ENCODE data around the gene CCN6. TPM values are rescaled to one million over a fixed set of nuclear protein-coding genes. Genes with fewer than 3 reads are reported as not detected.
A peak's percentile ranks its signal among the peaks of the same experiment; 100 is the strongest.

The CCN6 gene
- total and polyA plus RNA-seq, 7 experiments from 2014 or later = 0.13 TPM; not detected in 6

GRCh38 chr6:112062966-112063365 lies 9.1 kb downstream of the CCN6 start:
- Mint-ChIP-seq H3K27ac (no peak overlapping the region), H3K4me1 (peaks cover 0 to 12% (median 8%) of the 10 kb centered on the region in 7 donors), H3K9me3 (no peaks in the 10 kb centered on the region), H3K4me3 (no peak overlapping the region), H3K36me3 (no peaks in the 10 kb centered on the region), H3K27me3 (peaks cover 0 to 6% (median 0%) of the 10 kb centered on the region in 5 donors)
- no peak for DNase-seq
- no peak for ATAC-seq
- Histone ChIP-seq H3K4me1 (ENCODE audit: control insufficient read depth in 2 of 2, insufficient read depth in 2 of 2, low read length in 2 of 2) (no peaks in the 10 kb centered on the region), H3K4me3 (ENCODE audit: low read length) (no peak overlapping the region), H3K36me3 (ENCODE audit: control insufficient read depth in 2 of 3, insufficient read depth in 3 of 3, low read length in 3 of 3) (no peaks in the 10 kb centered on the region), H3K27ac (ENCODE audit: low read depth, low read length) (no peak overlapping the region), H3K9me3 (ENCODE audit: control insufficient read depth in 2 of 3, low read length in 3 of 3) (no peaks in the 10 kb centered on the region), H3K27me3 (ENCODE audit: control insufficient read depth in 2 of 2, insufficient read depth in 2 of 2, low read length in 2 of 2) (no peaks in the 10 kb centered on the region)
- ChIA-PET POLR2A (no interaction called here), CTCF (no interaction called here)
- intact Hi-C loops (cut with micrococcal nuclease) = no loop called here

DNA sequence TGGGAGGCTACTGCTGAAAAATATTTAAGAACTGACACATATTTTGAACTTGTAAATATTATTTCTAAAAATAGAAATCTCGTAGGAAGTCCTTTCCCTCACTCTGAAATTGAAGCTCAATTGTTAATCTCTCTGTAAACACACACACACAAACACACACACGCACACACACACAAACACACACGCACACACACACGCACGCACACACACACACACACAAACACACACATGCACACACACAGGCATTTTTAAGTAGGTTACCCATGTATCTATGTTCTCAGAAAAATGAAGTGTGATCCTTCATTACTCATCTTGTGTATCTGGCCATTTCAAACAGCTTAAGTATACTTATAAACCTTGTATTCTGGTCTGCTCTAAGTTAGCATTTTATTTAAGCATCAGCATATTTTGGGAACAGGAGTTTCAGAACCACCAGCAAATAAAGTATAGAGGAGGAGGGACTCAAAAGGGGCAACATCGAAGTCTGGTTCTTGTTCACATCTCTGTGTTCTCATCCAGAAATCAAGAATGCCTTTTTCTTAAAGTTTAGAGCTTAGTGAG lies 11.6 kb downstream of the CCN6 start:
- H3K27me3 Mint-ChIP-seq = peaks cover 0 to 6% (median 0%) of the 10 kb centered on the region in 5 donors
- peaks cover 0 to 12% (median 8%) of the 10 kb centered on the region in 7 donors for H3K4me1 Mint-ChIP-seq
- H3K27ac Mint-ChIP-seq = no peak overlapping the region
- Histone ChIP-seq H3K4me1 (ENCODE audit: control insufficient read depth in 2 of 2, insufficient read depth in 2 of 2, low read length in 2 of 2) (no peaks in the 10 kb centered on the region), H3K27me3 (ENCODE audit: control insufficient read depth in 2 of 2, insufficient read depth in 2 of 2, low read length in 2 of 2) (no peaks in the 10 kb centered on the region), H3K36me3 (ENCODE audit: control insufficient read depth in 2 of 3, insufficient read depth in 3 of 3, low read length in 3 of 3) (no peaks in the 10 kb centered on the region), H3K27ac (ENCODE audit: low read depth, low read length) (no peak overlapping the region), H3K9me3 (ENCODE audit: control insufficient read depth in 2 of 3, low read length in 3 of 3) (no peaks in the 10 kb centered on the region), H3K4me3 (ENCODE audit: low read length) (no peak overlapping the region)
- intact Hi-C loops (cut with micrococcal nuclease) = no loop called here
- ATAC-seq (no peak), DNase-seq (no peak)
- ChIA-PET CTCF (no interaction called here), POLR2A (no interaction called here)
- no peaks in the 10 kb centered on the region for H3K9me3 Mint-ChIP-seq
- no peak overlapping the region for H3K4me3 Mint-ChIP-seq
- H3K36me3 Mint-ChIP-seq = peaks cover 0 to 4% (median 0%) of the 10 kb centered on the region in 5 donors

DNA sequence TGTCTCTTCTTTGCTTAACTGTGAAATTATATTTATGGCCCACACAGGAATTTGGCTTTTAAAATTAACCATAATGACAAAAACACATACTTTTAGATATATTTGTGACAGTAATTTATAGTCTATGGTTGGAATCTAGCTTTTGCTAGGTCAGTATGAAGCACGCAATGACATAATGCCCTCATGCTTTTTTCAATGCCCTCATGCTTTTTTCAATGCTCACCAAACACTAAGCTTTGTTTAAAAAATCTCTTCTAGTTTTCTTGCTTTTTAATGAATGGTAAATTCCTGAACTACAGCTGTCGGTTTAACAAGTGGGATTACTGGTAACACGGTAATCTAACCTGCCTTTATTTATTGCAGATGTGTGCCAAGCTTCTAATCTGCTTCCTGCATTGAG lies 12.7 kb downstream of the CCN6 start:
- no peak for DNase-seq
- ChIA-PET POLR2A (no interaction called here), CTCF (interaction anchor here (0.7 to 1.1 kb wide), 2 partner anchors 8 to 56 kb away, joined by 3 read pairs; no protein-coding TSS in a partner anchor)
- H3K9me3 Mint-ChIP-seq = no peaks in the 10 kb centered on the region
- Histone ChIP-seq H3K36me3 (ENCODE audit: control insufficient read depth in 2 of 3, insufficient read depth in 3 of 3, low read length in 3 of 3) (no peaks in the 10 kb centered on the region), H3K4me1 (ENCODE audit: control insufficient read depth in 2 of 2, insufficient read depth in 2 of 2, low read length in 2 of 2) (no peaks in the 10 kb centered on the region), H3K4me3 (ENCODE audit: low read length) (no peak overlapping the region), H3K27ac (ENCODE audit: low read depth, low read length) (no peak overlapping the region), H3K9me3 (ENCODE audit: control insufficient read depth in 2 of 3, low read length in 3 of 3) (no peaks in the 10 kb centered on the region), H3K27me3 (ENCODE audit: control insufficient read depth in 2 of 2, insufficient read depth in 2 of 2, low read length in 2 of 2) (no peaks in the 10 kb centered on the region)
- H3K27me3 Mint-ChIP-seq = peaks cover 0 to 6% (median 0%) of the 10 kb centered on the region in 5 donors
- ATAC-seq = no peak
- H3K4me3 Mint-ChIP-seq = no peak overlapping the region
- H3K4me1 Mint-ChIP-seq = peaks cover 0 to 12% (median 8%) of the 10 kb centered on the region in 7 donors
- H3K27ac Mint-ChIP-seq = peak overlapping the region in 4 of 9 donors; percentile 9 to 33 (median 20)
- peaks cover 0 to 6% (median 2%) of the 10 kb centered on the region in 5 donors for H3K36me3 Mint-ChIP-seq
- intact Hi-C loops (cut with micrococcal nuclease) = no loop called here

DNA sequence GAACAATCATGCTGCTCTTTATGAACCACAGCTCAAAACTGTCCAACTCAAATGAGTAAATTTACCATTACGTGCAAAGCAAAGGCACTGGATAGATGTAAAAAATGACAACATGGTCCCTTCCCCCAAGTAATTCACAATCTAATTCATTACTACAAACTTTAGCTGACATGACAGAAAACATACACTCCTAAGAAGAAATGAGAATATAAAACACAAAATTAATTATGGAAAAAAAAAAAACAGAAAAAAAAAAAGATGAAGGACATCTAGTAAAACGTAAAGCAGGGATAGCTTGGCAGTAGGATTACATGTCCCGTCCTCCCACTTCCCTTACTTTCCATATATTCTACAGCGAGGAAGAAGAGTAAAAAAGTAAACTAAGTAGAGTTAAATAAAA lies 27.7 kb downstream of the CCN6 start:
- H3K9me3 ChIP-seq (ENCODE audit: control insufficient read depth in 2 of 3, low read length in 3 of 3) = no peaks in the 10 kb centered on the region
- no peak overlapping the region for H3K27ac Mint-ChIP-seq
- peaks cover 0 to 6% of the 10 kb centered on the region in 2 donors for H3K4me1 ChIP-seq (ENCODE audit: control insufficient read depth in 2 of 2, insufficient read depth in 2 of 2, low read length in 2 of 2)
- peaks cover 0 to 13% (median 6%) of the 10 kb centered on the region in 3 experiments for H3K36me3 ChIP-seq (ENCODE audit: control insufficient read depth in 2 of 3, insufficient read depth in 3 of 3, low read length in 3 of 3)
- H3K27me3 ChIP-seq (ENCODE audit: control insufficient read depth in 2 of 2, insufficient read depth in 2 of 2, low read length in 2 of 2) = no peaks in the 10 kb centered on the region
- no peaks in the 10 kb centered on the region for H3K27me3 Mint-ChIP-seq
- ATAC-seq = no peak
- POLR2A ChIA-PET = interaction anchor here (0.7 kb wide), 2 partner anchors 9 to 15 kb away, joined by 3 read pairs; no protein-coding TSS in a partner anchor
- peaks cover 0 to 2% (median 0%) of the 10 kb centered on the region in 11 donors for H3K9me3 Mint-ChIP-seq
- H3K27ac ChIP-seq (ENCODE audit: low read depth, low read length) = no peak overlapping the region
- intact Hi-C loops (cut with micrococcal nuclease) = loop anchor here (10.0 kb wide), 3 partner anchors 203 to 1907 kb away; partner anchors contain the start of genes CDC40 (in 1 of the 2) and WASF1 (in 1 of the 2)
- H3K4me3 Mint-ChIP-seq = no peak overlapping the region
- H3K36me3 Mint-ChIP-seq = peaks cover 3 to 41% (median 4%) of the 10 kb centered on the region in 5 donors
- CTCF ChIA-PET = no interaction called here
- DNase-seq = no peak
- no peak overlapping the region for H3K4me3 ChIP-seq (ENCODE audit: low read length)
- H3K4me1 Mint-ChIP-seq = peaks cover 0 to 17% (median 10%) of the 10 kb centered on the region in 7 donors

GRCh38 chr6:112085286-112086065 lies 31.6 kb downstream of the CCN6 start:
- Histone ChIP-seq H3K9me3 (ENCODE audit: control insufficient read depth in 2 of 3, low read length in 3 of 3) (no peaks in the 10 kb centered on the region), H3K27me3 (ENCODE audit: control insufficient read depth in 2 of 2, insufficient read depth in 2 of 2, low read length in 2 of 2) (peaks cover 0 to 3% of the 10 kb centered on the region in 2 donors), H3K36me3 (ENCODE audit: control insufficient read depth in 2 of 3, insufficient read depth in 3 of 3, low read length in 3 of 3) (peaks cover 0 to 9% (median 0%) of the 10 kb centered on the region in 3 experiments), H3K4me3 (ENCODE audit: low read length) (no peak overlapping the region), H3K4me1 (ENCODE audit: control insufficient read depth in 2 of 2, insufficient read depth in 2 of 2, low read length in 2 of 2) (peaks cover 0 to 7% of the 10 kb centered on the region in 2 donors), H3K27ac (ENCODE audit: low read depth, low read length) (no peak overlapping the region)
- DNase-seq = no peak
- H3K27me3 Mint-ChIP-seq = peaks cover 0 to 21% (median 0%) of the 10 kb centered on the region in 5 donors
- peak overlapping the region; percentile 23 to 68 (median 49) for H3K4me3 Mint-ChIP-seq
- H3K27ac Mint-ChIP-seq = peak overlapping the region in 5 of 9 donors; percentile 20 to 73 (median 40)
- peaks cover 0 to 29% (median 4%) of the 10 kb centered on the region in 5 donors for H3K36me3 Mint-ChIP-seq
- ATAC-seq = no peak
- intact Hi-C loops (cut with micrococcal nuclease) = loop anchor here (2.0 to 10.0 kb wide), 8 partner anchors 199 to 1911 kb away; partner anchors contain the start of genes CDC40 (in 1 of the 2), GTF3C6 (in 1 of the 2), HDAC2 (in 1 of the 2) and REV3L (in 1 of the 2)
- ChIA-PET POLR2A (interaction anchor here (0.9 to 1.0 kb wide), 2 partner anchors 13 to 147 kb away, joined by 3 to 4 read pairs; no protein-coding TSS in a partner anchor), CTCF (interaction anchor here (0.6 to 2.0 kb wide), 3 partner anchors 78 to 690 kb away, joined by 3 to 9 read pairs (median 5); no protein-coding TSS in a partner anchor)
- peaks cover 0 to 18% (median 10%) of the 10 kb centered on the region in 7 donors for H3K4me1 Mint-ChIP-seq
- H3K9me3 Mint-ChIP-seq = peaks cover 0 to 2% (median 0%) of the 10 kb centered on the region in 11 donors

DNA sequence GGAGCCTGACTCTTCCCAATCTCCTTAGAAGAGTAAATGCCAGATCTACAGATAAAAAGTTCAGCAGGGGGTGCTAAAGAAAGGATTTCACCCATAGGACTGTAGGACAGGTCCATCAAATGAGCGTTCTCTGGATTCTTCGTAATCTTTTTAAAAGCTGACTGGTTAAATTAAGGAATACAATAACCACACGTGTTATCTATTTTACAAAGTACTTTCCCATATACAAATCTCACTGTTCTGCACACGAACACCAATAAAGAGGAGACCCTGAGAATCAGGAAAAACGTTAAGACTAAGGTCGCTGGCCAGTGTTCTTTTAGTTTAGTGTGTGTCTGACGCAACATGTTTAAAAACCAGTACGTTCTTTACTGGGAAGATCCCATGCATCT lies 32.8 kb downstream of the CCN6 start:
- H3K36me3 Mint-ChIP-seq = peaks cover 0 to 25% (median 4%) of the 10 kb centered on the region in 5 donors
- peaks cover 0 to 2% (median 0%) of the 10 kb centered on the region in 11 donors for H3K9me3 Mint-ChIP-seq
- peaks cover 0 to 18% (median 10%) of the 10 kb centered on the region in 7 donors for H3K4me1 Mint-ChIP-seq
- intact Hi-C loops (cut with micrococcal nuclease) = loop anchor here (1.0 to 10.0 kb wide), 20 partner anchors 43 to 1912 kb away; partner anchors contain the start of genes FYN (in 2 of the 2), GTF3C6 (in 2 of the 2), REV3L (in 2 of the 2) and SLC16A10 (in 2 of the 2)
- ChIA-PET CTCF (interaction anchor here (2.0 kb wide), 1 partner anchor 77 kb away, joined by 9 read pairs; no protein-coding TSS in a partner anchor), POLR2A (interaction anchor here (0.8 to 2.0 kb wide), 8 partner anchors 9 to 828 kb away, joined by 3 to 7 read pairs (median 4); partner anchors contain the start of gene TRAF3IP2)
- Histone ChIP-seq H3K36me3 (ENCODE audit: control insufficient read depth in 2 of 3, insufficient read depth in 3 of 3, low read length in 3 of 3) (peaks cover 0 to 9% (median 0%) of the 10 kb centered on the region in 3 experiments), H3K9me3 (ENCODE audit: control insufficient read depth in 2 of 3, low read length in 3 of 3) (no peaks in the 10 kb centered on the region), H3K27ac (ENCODE audit: low read depth, low read length) (peak overlapping the region; percentile 87), H3K27me3 (ENCODE audit: control insufficient read depth in 2 of 2, insufficient read depth in 2 of 2, low read length in 2 of 2) (peaks cover 0 to 3% of the 10 kb centered on the region in 2 donors), H3K4me3 (ENCODE audit: low read length) (peak overlapping the region; percentile 64), H3K4me1 (ENCODE audit: control insufficient read depth in 2 of 2, insufficient read depth in 2 of 2, low read length in 2 of 2) (peaks cover 0 to 7% of the 10 kb centered on the region in 2 donors)
- ATAC-seq (no peak), DNase-seq (no peak)
- H3K27me3 Mint-ChIP-seq = peaks cover 0 to 31% (median 5%) of the 10 kb centered on the region in 5 donors
- no peak overlapping the region for H3K27ac Mint-ChIP-seq
- H3K4me3 Mint-ChIP-seq = no peak overlapping the region
